Kidney epithelial cell (primary cell): ENCODE measurements around the gene CDK6. TPM values are rescaled to one million over a fixed set of nuclear protein-coding genes. Genes with fewer than 3 reads are reported as not detected.

ENCODE experiments used
- DNase-seq: peaks from one replicate; pipeline ENCODE4 v3.0.0-alpha.2; 2010; ENCODE audit warnings: low read depth
- H3K27me3 ChIP-seq: 2 replicates; pipeline ENCODE4 v1.6.0; 2011; ENCODE audit warnings: low read length; ENCODE audit not compliant: control insufficient read depth, insufficient read depth
- H3K36me3 ChIP-seq: 2 replicates; pipeline ENCODE4 v1.5.1; 2011; ENCODE audit warnings: low read length; ENCODE audit not compliant: control insufficient read depth, insufficient read depth
- H3K4me3 ChIP-seq: 2 replicates; pipeline ENCODE4 v1.5.1; 2011; ENCODE audit warnings: low read depth, mild to moderate bottlenecking, control low read depth, low read length
- CTCF ChIP-seq: IDR thresholded peaks from 2 replicates; pipeline ENCODE4 v1.5.1; 2011; ENCODE audit warnings: mild to moderate bottlenecking, moderate library complexity, low read length, control low read depth, inconsistent platforms; ENCODE audit not compliant: insufficient read depth, poor library complexity, severe bottlenecking
- total RNA-seq: library from RNA; depleted of rRNA; stranded (reverse); fragments of >200 nt; gene quantifications from 2 replicates; pipeline ENCODE4 v1.2.3, GENCODE V29; 2015

CDK6 gene
- total RNA-seq, 1 donor from 2014 or later, result 91.0 TPM

DNA sequence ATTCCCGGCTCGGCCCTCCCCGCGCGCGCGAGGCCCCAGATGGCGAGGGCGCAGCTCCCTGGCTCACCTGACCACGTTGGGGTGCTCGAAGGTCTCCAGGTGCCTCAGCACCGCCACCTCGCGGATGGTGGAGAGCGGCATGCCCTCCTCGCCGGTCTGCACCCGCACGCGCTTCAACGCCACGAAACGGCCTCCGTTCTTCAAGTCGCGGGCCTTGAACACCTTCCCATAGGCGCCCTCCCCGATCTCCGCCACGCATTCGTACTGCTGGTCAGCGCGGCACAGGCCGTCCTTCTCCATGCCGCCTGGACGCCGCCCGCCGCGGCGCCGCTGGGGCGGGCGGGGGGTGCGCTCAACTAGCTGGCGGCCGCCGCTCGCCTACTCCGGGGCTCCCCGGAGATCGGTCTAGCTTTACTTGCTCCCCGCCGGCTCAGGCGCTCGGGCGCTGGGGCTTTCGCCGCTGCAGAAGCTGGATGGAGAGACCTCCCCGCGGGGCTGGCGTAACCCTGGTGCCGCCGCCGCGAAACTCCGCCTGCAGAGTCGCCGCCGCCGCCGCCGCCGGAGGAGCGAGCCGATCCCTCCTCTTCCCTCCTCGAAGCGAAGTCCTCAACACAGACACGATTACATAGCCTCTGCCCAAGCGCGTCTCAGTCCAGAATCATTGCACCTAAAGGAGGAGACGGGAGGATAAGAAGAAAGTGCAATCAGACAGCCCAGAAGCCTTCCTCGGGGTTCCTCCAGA is 3.2 kb downstream of the CDK6 start:
- H3K27me3 ChIP-seq, result no peaks in the 10 kb centered on the region
- TF ChIP-seq CTCF, result peak; percentile 91
- no peak for DNase-seq
- no peaks in the 10 kb centered on the region for H3K36me3 ChIP-seq
- H3K4me3 ChIP-seq, result peak overlapping the region; percentile 76

DNA sequence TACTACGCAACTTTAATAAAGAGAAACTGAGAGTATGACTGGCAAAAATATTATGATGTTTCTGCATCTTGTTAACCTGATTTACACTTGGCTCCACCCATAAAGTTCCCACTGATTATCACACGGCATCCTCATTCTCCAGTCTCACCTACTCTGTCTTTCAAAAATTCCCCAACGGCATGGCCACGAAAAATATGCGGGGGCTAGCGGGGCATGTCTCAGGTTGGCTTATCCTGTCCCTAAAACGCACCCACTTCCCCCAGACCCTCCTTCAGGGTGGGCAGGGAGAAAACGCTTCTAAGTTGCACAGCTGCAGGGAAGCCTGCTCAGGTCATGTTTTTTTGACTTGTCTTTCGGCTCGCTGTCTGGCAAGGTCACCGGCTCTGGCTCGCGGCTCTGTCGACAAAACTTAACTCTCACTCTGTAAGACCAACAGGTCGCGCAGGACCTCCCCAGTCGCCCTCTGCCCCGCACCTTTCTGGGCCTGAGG is 3.8 kb downstream of the CDK6 start:
- H3K36me3 ChIP-seq, result no peaks in the 10 kb centered on the region
- H3K4me3 ChIP-seq, result peak overlapping the region; percentile 76
- no peak for TF ChIP-seq CTCF
- no peaks in the 10 kb centered on the region for H3K27me3 ChIP-seq
- no peak for DNase-seq

DNA sequence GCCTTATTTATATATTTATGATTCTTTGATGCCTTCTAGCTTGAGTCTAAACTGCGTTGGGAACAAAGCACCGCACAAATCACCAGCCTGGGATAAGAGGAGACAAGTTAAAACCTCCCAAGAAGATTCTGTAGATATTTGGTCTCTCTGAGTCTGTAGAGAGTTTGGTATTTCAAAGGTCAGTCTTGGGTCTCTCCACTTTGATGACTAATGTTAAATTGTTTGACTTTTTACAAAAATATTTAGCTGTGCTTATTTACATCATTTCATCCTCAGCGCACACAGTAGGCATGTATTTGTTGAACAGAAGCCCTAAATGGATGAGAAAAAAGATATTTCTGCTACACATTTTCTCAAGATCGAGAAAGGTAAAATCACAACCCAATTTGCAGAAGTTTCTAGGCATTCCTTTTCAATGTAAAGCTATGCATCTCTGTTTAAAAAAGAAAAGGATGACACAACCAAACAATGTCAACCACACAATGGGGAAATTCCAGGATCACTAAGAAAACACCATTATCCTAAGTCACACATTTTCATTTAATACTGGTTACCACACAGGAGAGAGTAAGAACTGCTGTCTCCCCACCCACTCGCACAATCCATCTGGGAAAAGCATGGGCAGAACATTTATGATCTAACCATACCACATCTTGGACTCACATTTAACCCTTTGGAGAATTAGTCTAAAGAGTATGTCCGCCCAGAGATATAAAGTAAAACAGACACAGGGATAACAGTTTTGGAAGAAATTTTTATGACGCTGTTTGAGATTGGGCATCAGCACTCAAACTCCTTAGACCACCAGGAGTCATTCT is 4.4 kb downstream of the CDK6 start:
- H3K36me3 ChIP-seq, result no peaks in the 10 kb centered on the region
- peak overlapping the region; percentile 76 for H3K4me3 ChIP-seq
- no peak for TF ChIP-seq CTCF
- no peak for DNase-seq
- no peaks in the 10 kb centered on the region for H3K27me3 ChIP-seq

GRCh38 chr7:92830532-92831110 is 5.8 kb downstream of the CDK6 start:
- no peak for DNase-seq
- Histone ChIP-seq H3K36me3 (no peaks in the 10 kb centered on the region), H3K4me3 (no peak overlapping the region), H3K27me3 (no peaks in the 10 kb centered on the region)
- no peak for TF ChIP-seq CTCF

GRCh38 chr7:92830027-92830426 is 6.3 kb downstream of the CDK6 start:
- TF ChIP-seq CTCF, result no peak
- DNase-seq, result no peak
- no peak overlapping the region for H3K4me3 ChIP-seq
- no peaks in the 10 kb centered on the region for H3K27me3 ChIP-seq
- H3K36me3 ChIP-seq, result no peaks in the 10 kb centered on the region
